ENCODE measurements around the gene OR5A1.

OR5A1 gene

DNA sequence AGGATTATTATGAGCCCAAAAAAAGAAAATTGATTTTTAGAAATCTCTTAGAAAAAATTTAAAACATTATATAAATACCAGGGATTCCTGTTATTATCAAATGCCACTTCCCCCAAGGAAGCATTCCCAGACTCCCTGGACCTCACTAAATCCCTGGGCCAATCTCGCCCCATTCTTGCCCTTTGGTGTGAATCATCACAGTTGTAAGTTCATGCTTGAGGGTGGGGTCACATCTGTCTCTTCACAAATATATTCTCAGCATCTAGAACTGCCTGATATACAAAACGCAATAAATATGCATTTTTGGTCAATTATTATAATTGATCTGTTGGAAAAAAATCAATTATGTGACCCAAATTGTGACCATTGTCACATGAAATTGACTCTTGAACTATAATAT, 12.2 kb downstream of the OR5A1 start:
- Histone ChIP-seq H3K79me2 (ENCODE audit: control insufficient read depth, low read length) (no peaks in the 10 kb centered on the region), H3K4me1 (ENCODE audit: control insufficient read depth, low read length) (no peaks in the 10 kb centered on the region), H3K36me3 (ENCODE audit: control insufficient read depth, low read length) (no peaks in the 10 kb centered on the region), H4K20me1 (ENCODE audit: control insufficient read depth, insufficient read depth, low read depth, low read length) (no peaks in the 10 kb centered on the region), H3K27me3 (ENCODE audit: control insufficient read depth, low read length) (no peaks in the 10 kb centered on the region), H3K4me3 (ENCODE audit: low read length) (no peak overlapping the region), H3K27ac (ENCODE audit: low read depth, low read length) (no peak overlapping the region), H3K9me2 (replicated peaks; ENCODE audit: control insufficient read depth, low read length) (no peaks in the 10 kb centered on the region; the same call in 1 of the 2 replicates), H3K9me3 (ENCODE audit: control insufficient read depth, insufficient read depth, low read length) (peaks cover 4% of the 10 kb centered on the region), H3K4me2 (ENCODE audit: low read length) (no peak overlapping the region), H3F3A (ENCODE audit: control insufficient read depth, insufficient read depth) (no peaks in the 10 kb centered on the region)
- no peak for TF ChIP-seq EZH2phosphoT487 (IDR thresholded peaks at IDR 0.05; ENCODE audit: borderline replicate concordance, low read length)
- TF ChIP-seq, protein P1, sequence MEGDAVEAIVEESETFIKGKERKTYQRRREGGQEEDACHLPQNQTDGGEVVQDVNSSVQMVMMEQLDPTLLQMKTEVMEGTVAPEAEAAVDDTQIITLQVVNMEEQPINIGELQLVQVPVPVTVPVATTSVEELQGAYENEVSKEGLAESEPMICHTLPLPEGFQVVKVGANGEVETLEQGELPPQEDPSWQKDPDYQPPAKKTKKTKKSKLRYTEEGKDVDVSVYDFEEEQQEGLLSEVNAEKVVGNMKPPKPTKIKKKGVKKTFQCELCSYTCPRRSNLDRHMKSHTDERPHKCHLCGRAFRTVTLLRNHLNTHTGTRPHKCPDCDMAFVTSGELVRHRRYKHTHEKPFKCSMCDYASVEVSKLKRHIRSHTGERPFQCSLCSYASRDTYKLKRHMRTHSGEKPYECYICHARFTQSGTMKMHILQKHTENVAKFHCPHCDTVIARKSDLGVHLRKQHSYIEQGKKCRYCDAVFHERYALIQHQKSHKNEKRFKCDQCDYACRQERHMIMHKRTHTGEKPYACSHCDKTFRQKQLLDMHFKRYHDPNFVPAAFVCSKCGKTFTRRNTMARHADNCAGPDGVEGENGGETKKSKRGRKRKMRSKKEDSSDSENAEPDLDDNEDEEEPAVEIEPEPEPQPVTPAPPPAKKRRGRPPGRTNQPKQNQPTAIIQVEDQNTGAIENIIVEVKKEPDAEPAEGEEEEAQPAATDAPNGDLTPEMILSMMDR (IDR thresholded peaks at IDR 0.05; ENCODE audit: low read depth, low read length, poor library complexity, severe bottlenecking), result no peak

DNA sequence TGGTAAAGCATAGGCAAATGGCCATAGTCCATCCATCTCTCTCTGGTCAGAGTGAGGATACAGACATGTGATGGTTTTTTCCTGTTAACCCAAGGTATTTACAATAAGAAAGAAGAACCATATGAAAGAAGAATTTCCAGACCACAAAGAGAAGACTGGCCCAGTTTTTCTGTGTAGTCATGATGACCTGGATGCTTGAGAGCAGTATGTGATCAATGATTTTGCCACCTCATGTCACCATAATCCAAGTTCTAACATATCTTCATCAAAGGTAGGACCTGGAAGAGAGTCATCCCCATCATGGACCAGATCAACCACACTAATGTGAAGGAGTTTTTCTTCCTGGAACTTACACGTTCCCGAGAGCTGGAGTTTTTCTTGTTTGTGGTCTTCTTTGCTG, 20.4 kb downstream of the OR5A1 start, which contains the start of gene OR4D6:
TSS of gene OR4D6 (plus strand) at position 301 of the 400 bp plus-strand sequence. CDS start at position 301, 0 bp downstream.
- Histone ChIP-seq H3K4me2 (ENCODE audit: low read length) (no peak within 1 kb of the TSS), H3K27ac (ENCODE audit: low read depth, low read length) (no peak within 1 kb of the TSS), H3F3A (ENCODE audit: control insufficient read depth, insufficient read depth) (no peaks in the 10 kb centered on the region), H4K20me1 (ENCODE audit: control insufficient read depth, insufficient read depth, low read depth, low read length) (no peaks in the 10 kb centered on the region), H3K27me3 (ENCODE audit: control insufficient read depth, low read length) (peaks cover 6% of the 10 kb centered on the region; the same call in 1 of the 2 replicates), H3K4me3 (ENCODE audit: low read length) (no peak within 1 kb of the TSS), H3K79me2 (ENCODE audit: control insufficient read depth, low read length) (no peaks in the 10 kb centered on the region), H3K9me3 (ENCODE audit: control insufficient read depth, insufficient read depth, low read length) (no peaks in the 10 kb centered on the region), H3K36me3 (ENCODE audit: control insufficient read depth, low read length) (no peaks in the 10 kb centered on the region), H3K4me1 (ENCODE audit: control insufficient read depth, low read length) (no peaks in the 10 kb centered on the region), H3K9me2 (replicated peaks; ENCODE audit: control insufficient read depth, low read length) (no peaks in the 10 kb centered on the region)
- no peak for TF ChIP-seq EZH2phosphoT487 (IDR thresholded peaks at IDR 0.05; ENCODE audit: borderline replicate concordance, low read length)
- TF ChIP-seq, protein P1 (IDR thresholded peaks at IDR 0.05; ENCODE audit: low read depth, low read length, poor library complexity, severe bottlenecking), result no peak

DNA sequence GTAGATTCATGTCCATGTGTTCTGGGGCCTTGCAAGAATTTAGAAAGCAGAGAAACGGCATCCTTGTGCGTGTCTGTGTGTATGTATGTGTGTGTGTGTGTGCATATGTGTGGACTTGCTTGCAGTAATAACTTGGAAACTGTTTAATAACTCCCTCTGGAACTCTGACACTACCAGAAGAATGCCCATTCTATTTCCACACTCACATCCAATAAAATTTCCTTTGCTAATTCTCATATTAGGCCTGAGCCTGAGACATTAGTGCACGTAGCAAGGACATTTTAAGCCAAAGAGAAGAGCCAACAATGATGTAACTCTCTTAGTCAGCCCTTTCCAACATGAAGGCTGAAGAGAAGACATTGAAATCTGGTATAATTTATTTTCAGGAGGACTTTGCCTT, 23.6 kb downstream of the OR5A1 start:
- no peak overlapping the region for H3K4me3 ChIP-seq (ENCODE audit: low read length)
- H3K79me2 ChIP-seq (ENCODE audit: control insufficient read depth, low read length), result no peaks in the 10 kb centered on the region
- no peaks in the 10 kb centered on the region for H4K20me1 ChIP-seq (ENCODE audit: control insufficient read depth, insufficient read depth, low read depth, low read length)
- no peaks in the 10 kb centered on the region for H3K36me3 ChIP-seq (ENCODE audit: control insufficient read depth, low read length)
- H3K9me2 ChIP-seq (replicated peaks; ENCODE audit: control insufficient read depth, low read length), result no peaks in the 10 kb centered on the region
- H3K4me1 ChIP-seq (ENCODE audit: control insufficient read depth, low read length), result no peaks in the 10 kb centered on the region
- H3K4me2 ChIP-seq (ENCODE audit: low read length), result no peak overlapping the region
- no peaks in the 10 kb centered on the region for H3K9me3 ChIP-seq (ENCODE audit: control insufficient read depth, insufficient read depth, low read length)
- H3K27me3 ChIP-seq (ENCODE audit: control insufficient read depth, low read length), result peaks cover 6% of the 10 kb centered on the region; the same call in 1 of the 2 replicates
- TF ChIP-seq, protein P1 (IDR thresholded peaks at IDR 0.05; ENCODE audit: low read depth, low read length, poor library complexity, severe bottlenecking), result no peak
- TF ChIP-seq EZH2phosphoT487 (IDR thresholded peaks at IDR 0.05; ENCODE audit: borderline replicate concordance, low read length), result no peak
- no peak overlapping the region for H3K27ac ChIP-seq (ENCODE audit: low read depth, low read length)
- no peaks in the 10 kb centered on the region for H3F3A ChIP-seq (ENCODE audit: control insufficient read depth, insufficient read depth)
